Neural cell (in vitro differentiated cells): ENCODE measurements around the gene TRIM47.

Experiments used
- EZH2 ChIP-seq: fragments of 200-600, 300-800 bp; shearing (Covaris generic), sonication (generic); IDR thresholded peaks from 2 replicates; pipeline ENCODE4 v1.6.1; 2014; ENCODE audit warnings: antibody characterized with exemption, low read length, borderline replicate concordance, mild to moderate bottlenecking; ENCODE audit not compliant: insufficient read depth, poor library complexity, severe bottlenecking
- TAF1 ChIP-seq: IDR thresholded peaks from 2 replicates; pipeline ENCODE4 v1.6.1; 2012; ENCODE audit warnings: low read depth

DNA sequence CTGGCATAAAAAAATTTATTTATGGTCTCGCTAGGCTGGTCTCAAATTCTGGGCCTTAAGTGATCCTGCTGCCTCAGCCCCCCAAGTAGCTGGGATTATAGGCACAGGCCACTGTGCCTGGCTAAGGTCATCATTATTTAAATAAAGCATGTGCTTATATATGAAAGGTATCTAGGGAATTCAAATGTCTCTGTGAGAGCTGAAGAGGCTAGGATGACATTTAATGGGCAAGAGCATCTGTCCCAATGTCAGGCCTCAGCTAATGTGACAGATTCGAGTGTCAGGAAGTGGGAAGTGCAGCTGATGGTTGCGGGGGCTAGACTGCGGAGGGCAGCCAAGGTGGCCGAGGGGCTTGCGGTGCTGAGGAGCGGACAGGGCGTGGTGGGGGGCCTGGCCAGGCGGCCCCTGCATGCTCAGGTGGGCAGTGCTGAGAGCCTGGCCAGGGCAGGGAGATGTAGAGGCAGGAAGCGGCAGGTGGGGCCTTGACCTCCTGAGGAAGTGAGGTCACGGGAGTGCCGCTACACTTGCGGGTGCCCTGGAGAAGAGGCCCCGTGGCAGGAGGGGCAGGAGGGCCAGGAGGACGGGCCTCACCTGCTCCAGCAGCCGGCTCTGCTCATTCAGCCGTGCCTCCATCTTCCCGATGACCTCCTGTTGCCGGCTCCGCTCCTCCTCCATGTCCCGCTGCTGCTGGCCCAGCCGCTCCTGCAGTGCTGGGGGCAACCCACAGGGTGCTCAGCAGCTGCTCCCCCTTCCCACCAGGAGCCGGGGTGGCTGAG lies 38.9 kb upstream of the TRIM47 start:
- TF ChIP-seq TAF1, result no peak
- no peak for TF ChIP-seq EZH2
